WI38 (cell line): Measurements from ENCODE around the gene UNC5A.

Experiments
- H3K4me3 ChIP-seq: 2 replicates; pipeline ENCODE4 v1.5.1; 2011; ENCODE audit warnings: low read depth, mild to moderate bottlenecking, control low read depth, low read length
- TF ChIP-seq, protein P1 (sequence below): IDR thresholded peaks from 2 replicates; pipeline ENCODE4 v1.5.1; 2012; ENCODE audit warnings: low read depth, mild to moderate bottlenecking, control low read depth, low read length

UNC5A gene

DNA sequence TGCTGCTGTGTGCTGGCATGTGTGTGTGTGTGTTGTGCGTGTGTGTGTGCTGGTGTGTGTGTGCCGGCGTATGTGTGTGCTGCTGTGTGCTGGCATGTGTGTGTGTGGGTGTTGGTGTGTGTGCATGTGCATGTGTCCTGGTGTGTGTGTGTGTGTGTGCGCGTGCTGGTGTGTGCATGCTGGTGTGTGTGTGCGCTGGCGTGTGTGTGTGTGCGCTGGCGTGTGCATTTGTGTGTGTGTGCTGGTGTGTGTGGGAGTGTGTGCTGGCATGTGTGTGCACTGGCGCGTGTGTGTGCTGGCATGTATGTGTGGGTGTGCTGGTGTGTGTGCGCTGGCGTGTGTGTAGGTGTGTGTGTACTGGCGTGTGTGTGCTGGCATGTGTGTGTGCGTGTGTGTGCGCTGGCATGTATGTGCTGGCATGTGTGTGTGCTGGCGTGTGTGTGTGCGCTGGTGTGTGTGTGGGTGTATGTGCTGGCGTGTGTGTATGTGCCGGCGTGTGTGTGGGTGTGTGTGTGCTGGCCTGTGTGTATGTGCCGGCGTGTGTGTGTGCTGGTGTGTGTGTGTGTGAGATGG lies 20.1 kb downstream of the UNC5A start:
- TF ChIP-seq, protein P1, sequence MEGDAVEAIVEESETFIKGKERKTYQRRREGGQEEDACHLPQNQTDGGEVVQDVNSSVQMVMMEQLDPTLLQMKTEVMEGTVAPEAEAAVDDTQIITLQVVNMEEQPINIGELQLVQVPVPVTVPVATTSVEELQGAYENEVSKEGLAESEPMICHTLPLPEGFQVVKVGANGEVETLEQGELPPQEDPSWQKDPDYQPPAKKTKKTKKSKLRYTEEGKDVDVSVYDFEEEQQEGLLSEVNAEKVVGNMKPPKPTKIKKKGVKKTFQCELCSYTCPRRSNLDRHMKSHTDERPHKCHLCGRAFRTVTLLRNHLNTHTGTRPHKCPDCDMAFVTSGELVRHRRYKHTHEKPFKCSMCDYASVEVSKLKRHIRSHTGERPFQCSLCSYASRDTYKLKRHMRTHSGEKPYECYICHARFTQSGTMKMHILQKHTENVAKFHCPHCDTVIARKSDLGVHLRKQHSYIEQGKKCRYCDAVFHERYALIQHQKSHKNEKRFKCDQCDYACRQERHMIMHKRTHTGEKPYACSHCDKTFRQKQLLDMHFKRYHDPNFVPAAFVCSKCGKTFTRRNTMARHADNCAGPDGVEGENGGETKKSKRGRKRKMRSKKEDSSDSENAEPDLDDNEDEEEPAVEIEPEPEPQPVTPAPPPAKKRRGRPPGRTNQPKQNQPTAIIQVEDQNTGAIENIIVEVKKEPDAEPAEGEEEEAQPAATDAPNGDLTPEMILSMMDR: no peak

DNA sequence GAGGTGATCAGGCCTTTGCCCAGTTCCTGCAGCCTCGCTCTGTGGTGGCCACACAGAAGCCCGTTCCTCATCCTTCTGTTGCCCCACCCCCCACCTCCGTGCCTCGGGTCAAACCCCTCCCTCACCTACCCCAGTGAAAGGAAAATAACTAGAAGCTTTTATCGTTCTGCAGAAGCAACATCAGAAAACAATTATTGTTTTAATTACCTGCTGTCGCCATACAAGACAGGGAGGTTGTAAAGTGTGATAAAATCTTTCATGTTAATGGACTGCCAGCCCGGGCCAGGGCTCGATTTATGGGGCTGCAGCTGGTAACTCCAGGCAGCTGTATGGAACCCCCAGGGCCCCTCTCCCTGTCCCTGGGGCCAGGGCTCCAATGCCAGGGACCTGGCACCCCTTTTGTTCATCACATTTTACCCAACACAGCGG lies 20.6 kb downstream of the UNC5A start:
- TF ChIP-seq, protein P1: no peak
- no peak overlapping the region for H3K4me3 ChIP-seq

More for the DNA sequence above, 20.1 kb downstream of the UNC5A start:
- H3K4me3 ChIP-seq: no peak overlapping the region

DNA sequence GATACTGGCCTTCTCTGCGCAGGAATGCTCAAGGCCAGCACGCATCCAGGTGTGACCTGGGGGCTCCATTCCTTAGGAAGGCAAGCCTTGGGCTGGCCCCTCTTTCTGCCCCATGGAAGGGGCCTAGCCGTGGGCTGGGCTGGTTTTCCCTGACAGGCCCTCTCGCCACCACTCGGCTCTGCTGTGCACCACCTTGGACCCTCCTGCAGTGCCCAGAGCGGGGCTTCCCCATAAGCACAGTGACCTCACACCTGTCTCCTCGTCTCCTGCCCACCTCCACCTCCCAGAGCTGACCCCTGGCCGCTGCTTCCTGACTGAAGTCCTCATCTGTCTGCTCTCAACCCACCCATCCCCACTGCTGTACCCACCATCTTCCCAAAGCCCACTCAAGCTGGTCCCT lies 21.1 kb downstream of the UNC5A start:
- TF ChIP-seq, protein P1: no peak
- no peak overlapping the region for H3K4me3 ChIP-seq

DNA sequence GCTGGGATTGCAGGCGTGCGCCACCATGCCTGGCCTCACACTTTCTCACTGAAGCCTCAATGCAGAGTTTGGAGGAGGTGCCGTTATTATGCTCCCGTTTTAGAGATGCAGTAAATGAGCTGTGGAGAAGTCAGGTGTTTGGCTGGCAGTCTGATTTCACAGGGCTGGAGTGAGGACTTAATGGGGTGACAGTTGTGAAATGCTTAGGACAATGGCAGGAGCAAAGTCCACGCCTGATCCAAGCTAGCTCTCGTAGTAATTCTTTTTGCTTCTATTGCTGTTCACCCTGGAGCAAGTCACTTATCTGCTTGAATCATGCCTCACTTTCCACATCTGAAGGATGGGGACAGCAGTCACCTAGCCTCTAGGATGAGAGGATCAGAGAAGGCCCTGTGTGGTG lies 21.8 kb downstream of the UNC5A start:
- TF ChIP-seq, protein P1: no peak
- no peak overlapping the region for H3K4me3 ChIP-seq

DNA sequence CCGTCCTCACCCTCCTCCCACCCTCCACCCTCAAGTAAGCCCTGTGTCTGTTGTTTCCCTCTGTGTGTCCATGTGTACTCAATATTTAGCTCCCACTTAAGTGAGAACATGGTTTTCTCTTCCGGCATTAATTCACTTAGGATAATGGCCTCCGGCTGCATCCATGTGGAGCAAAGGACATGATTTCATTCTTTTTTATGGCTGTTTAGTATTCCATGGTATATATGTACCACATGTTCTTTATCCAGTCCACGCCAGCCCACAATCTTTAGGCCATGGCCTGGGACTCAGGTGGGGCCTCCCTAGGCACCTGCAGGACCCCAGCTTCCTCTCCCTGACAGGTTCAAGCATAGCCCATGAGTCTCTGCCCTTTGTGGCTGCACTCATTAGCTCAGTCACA lies 22.9 kb downstream of the UNC5A start:
- TF ChIP-seq, protein P1: no peak
- H3K4me3 ChIP-seq: no peak overlapping the region

DNA sequence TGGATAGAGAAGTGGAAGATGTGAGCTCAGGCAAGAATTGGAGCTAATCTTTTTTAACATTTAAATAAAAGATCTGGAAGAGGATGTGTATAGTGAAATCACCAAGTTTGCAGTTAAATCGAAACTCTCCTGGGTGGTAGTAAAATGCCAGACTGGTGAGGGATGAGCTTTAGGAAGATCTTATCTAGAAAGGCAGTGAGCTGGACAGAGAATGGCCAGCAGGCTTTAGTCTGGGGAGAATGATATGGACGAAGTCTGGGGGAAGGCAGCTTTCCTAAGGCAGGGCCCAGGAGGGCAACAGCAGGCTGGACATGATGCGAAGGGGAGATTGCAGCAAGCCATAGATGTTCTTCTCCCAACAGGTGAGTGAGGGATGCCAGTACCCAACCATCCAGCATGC lies 25.6 kb downstream of the UNC5A start:
- TF ChIP-seq, protein P1: no peak
- H3K4me3 ChIP-seq: no peak overlapping the region

DNA sequence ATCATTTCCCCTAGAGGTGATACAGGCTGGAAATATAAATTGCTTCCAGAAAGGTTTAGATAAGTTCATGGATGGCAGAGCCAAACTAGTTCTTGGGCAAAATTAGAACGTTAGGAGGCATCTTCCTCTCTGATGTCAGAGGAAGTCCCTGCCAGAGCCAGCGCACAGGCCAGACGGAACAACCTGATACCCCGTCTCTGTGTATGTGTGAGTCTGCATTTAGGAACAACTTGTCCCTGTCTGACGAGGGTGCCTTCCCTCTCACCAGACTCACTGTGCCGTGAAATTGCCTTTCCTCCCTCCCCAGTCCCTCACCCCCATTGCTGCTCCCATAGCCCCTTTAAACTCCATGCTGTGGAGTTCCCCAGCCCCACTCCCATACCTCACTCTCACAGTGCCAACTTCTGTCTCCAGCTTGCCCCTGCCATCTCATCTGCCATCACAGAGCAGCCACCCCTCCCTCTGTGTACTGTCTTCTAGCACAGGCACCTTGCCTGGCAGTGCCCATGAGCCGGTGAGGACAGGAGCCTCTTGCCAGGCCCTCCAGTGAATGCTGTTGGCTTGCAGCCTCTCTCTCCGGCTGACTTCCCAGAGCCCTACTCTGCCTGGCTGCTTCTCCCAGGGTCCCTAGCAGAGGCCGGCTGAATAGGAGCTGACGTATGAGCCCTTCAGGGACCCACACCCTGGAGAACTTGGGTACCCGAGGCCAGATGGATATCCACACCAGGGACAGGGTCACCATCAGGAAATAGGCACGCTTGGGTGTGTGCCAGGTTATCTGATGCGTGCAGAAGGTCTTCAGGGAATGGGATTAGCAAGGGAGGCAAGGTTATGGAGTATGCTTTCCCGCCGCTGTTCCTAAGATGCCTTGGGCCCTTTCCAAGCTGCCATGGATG lies 26.7 kb downstream of the UNC5A start:
- TF ChIP-seq, protein P1: no peak
- H3K4me3 ChIP-seq: no peak overlapping the region
